Neural crest cell (in vitro differentiated cells): ENCODE results near the gene ITSN2. TPM values are rescaled to one million over a fixed set of nuclear protein-coding genes. Genes with fewer than 3 reads are reported as not detected.

Experiments
- DNase-seq: peaks from one replicate; pipeline ENCODE4 v3.0.0; 2021; ENCODE audit warnings: low read depth, mixed read lengths, low spot score
- H3K27ac Mint-ChIP-seq: one replicate; pipeline ENCODE4 v1.8.0; 2021; ENCODE audit warnings: mild to moderate bottlenecking, mixed read lengths; ENCODE audit not compliant: unreplicated experiment
- H3K27me3 Mint-ChIP-seq: 2 replicates; pipeline ENCODE4 v1.8.0; 2021; ENCODE audit warnings: low read depth, mild to moderate bottlenecking, mixed read lengths
- H3K36me3 Mint-ChIP-seq: 2 replicates; pipeline ENCODE4 v1.8.0; 2021; ENCODE audit warnings: low read depth, mild to moderate bottlenecking, mixed read lengths
- H3K4me1 Mint-ChIP-seq: 2 replicates; pipeline ENCODE4 v1.8.0; 2021; ENCODE audit warnings: mixed read lengths
- H3K4me3 Mint-ChIP-seq: one replicate; pipeline ENCODE4 v1.8.0; 2021; ENCODE audit warnings: mild to moderate bottlenecking, mixed read lengths
- H3K9me3 Mint-ChIP-seq: 2 replicates; pipeline ENCODE4 v1.8.0; 2021; ENCODE audit warnings: mixed read lengths
- total RNA-seq: library from RNA; stranded (reverse); gene quantifications from 2 replicates; pipeline ENCODE4 v1.2.1, GENCODE V29; 2021
- TF ChIP-seq, protein P1 (sequence below): fragments of 200-600 bp; sonication (generic); conservative IDR thresholded peaks from 2 replicates; pipeline ENCODE4 v1.5.0; 2021; ENCODE audit warnings: antibody characterized with exemption, mild to moderate bottlenecking

Gene ITSN2
- total RNA-seq, 1 donor from 2014 or later, result 13.6 TPM

DNA sequence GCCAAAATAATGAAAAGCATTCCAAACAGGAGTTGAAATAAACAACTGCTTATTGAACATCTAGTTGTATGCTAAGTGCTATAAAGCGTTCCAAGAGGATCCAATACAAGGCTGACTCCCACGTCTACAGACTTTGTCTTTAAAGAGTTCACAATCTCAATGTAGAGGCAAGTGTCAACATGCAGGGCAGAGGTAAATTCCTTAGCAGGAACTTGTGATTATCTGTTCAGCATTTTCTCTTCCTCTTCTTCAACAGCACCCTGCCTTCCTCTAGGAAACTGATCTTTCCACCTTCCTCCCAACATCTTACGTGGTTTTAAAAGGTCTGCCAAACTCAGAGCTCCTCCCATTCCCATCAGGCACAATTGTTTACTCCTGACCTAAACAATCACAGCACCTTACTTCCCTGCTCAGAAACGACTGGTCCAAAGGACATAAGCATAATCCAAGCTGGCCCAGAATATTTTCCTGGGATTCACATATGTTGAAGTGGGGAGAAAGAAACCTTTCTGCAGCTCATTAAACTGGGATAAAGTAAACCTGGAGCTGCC is 83.9 kb downstream of the ITSN2 start:
- Mint-ChIP-seq H3K4me1 (no peaks in the 10 kb centered on the region), H3K27me3 (no peaks in the 10 kb centered on the region), H3K4me3 (no peak overlapping the region), H3K27ac (no peak overlapping the region), H3K9me3 (no peaks in the 10 kb centered on the region), H3K36me3 (no peaks in the 10 kb centered on the region)
- DNase-seq, result no peak
- TF ChIP-seq, protein P1, sequence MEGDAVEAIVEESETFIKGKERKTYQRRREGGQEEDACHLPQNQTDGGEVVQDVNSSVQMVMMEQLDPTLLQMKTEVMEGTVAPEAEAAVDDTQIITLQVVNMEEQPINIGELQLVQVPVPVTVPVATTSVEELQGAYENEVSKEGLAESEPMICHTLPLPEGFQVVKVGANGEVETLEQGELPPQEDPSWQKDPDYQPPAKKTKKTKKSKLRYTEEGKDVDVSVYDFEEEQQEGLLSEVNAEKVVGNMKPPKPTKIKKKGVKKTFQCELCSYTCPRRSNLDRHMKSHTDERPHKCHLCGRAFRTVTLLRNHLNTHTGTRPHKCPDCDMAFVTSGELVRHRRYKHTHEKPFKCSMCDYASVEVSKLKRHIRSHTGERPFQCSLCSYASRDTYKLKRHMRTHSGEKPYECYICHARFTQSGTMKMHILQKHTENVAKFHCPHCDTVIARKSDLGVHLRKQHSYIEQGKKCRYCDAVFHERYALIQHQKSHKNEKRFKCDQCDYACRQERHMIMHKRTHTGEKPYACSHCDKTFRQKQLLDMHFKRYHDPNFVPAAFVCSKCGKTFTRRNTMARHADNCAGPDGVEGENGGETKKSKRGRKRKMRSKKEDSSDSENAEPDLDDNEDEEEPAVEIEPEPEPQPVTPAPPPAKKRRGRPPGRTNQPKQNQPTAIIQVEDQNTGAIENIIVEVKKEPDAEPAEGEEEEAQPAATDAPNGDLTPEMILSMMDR, result no peak

DNA sequence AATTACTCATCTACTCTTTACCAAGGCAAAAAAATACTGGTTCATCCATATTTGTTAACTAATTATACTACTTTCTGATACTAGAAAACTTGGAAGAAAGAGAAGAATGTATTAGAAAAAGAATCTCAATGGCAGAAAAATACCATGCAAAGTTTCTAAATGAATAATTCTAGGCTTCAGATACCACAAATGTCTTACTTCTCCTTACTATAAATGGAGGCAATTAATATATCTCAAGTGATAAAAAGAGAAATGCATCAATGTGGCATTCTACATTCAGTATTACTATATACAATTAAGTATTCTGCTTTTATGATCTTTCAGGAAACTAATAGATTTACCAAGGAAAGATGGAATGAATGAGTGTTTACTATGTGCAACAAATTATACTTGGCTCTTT is 85.5 kb downstream of the ITSN2 start:
- Mint-ChIP-seq H3K27me3 (no peaks in the 10 kb centered on the region), H3K36me3 (no peaks in the 10 kb centered on the region), H3K4me1 (no peaks in the 10 kb centered on the region), H3K27ac (no peak overlapping the region), H3K9me3 (no peaks in the 10 kb centered on the region), H3K4me3 (no peak overlapping the region)
- TF ChIP-seq, protein P1, result no peak
- no peak for DNase-seq

DNA sequence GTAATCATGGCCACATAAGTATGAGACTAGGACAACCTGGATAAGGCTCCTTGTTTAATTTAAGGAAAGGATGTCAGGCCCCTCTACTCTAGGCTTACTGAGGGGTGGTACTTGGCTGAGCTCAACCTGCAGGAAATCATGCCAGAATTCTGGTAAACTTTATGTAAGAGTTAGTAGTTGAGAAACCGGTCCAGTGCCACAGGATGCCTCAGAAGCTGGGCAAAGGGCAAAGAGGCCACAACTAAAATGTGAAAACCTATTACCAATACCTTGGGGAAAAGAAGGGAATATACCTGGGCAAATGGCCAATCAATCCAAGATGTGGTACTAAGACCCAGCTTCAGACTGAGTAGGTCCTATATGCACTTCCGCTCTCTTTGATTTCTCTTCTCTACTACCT is 86.7 kb downstream of the ITSN2 start:
- Mint-ChIP-seq H3K9me3 (no peaks in the 10 kb centered on the region), H3K27ac (no peak overlapping the region), H3K36me3 (no peaks in the 10 kb centered on the region), H3K4me3 (no peak overlapping the region), H3K4me1 (no peaks in the 10 kb centered on the region), H3K27me3 (no peaks in the 10 kb centered on the region)
- no peak for DNase-seq
- TF ChIP-seq, protein P1, result no peak

DNA sequence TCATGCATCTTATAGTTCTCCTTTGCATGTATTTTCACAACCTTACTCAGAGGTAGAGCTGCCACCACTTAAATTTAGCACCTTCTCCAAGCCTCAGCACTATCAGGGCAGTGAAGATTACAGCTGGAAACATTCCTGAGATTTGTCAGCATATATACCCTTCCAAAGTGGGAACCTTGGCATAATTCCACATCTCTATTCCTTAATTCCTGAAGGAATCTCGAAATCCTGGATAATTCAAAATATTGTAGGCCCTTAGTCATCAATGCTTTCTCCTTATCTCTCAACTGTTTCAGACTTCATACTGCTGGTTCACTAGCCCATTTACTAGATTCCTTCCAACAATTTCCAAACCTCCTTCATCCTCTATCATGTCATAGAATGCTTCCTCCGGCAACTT is 87.4 kb downstream of the ITSN2 start:
- Mint-ChIP-seq H3K4me3 (no peak overlapping the region), H3K9me3 (no peaks in the 10 kb centered on the region), H3K36me3 (no peaks in the 10 kb centered on the region), H3K4me1 (no peaks in the 10 kb centered on the region), H3K27me3 (no peaks in the 10 kb centered on the region), H3K27ac (no peak overlapping the region)
- DNase-seq, result no peak
- TF ChIP-seq, protein P1, result no peak

DNA sequence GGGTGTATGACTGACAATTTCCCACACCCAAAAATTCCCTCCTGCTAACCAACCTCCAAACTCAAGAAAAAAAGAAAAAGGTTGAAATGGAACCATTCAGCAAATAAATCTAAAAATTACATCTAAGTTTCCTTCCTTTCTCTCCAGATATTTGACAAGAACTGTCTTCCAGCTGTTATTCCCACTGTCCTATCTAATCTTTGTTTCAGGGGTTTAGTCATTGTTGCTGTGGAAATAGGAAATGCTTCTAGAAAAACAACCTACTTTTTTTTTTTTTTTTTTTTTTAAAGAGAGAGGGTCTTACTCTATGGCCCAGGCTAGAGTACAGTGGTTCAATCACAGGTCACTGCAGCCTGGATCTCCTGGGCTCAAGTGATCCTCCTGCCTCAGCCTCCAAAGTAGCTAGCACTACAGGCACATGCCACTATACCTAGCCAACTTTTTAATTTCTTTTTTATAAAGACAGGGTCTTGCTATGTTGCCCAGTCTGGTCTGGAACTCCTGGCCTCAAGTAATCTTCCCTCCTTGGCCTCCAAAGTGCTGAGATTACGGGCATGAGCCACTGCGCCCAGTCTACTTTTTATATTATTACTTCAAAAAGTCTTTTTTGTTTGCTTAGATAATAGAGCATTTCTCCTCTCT is 88.1 kb downstream of the ITSN2 start:
- H3K4me3 Mint-ChIP-seq, result no peak overlapping the region
- no peaks in the 10 kb centered on the region for H3K27me3 Mint-ChIP-seq
- H3K4me1 Mint-ChIP-seq, result no peaks in the 10 kb centered on the region
- H3K36me3 Mint-ChIP-seq, result no peaks in the 10 kb centered on the region
- H3K27ac Mint-ChIP-seq, result no peak overlapping the region
- TF ChIP-seq, protein P1, result no peak
- H3K9me3 Mint-ChIP-seq, result no peaks in the 10 kb centered on the region
- DNase-seq, result no peak
